GM12864 (cell line): Measurements from ENCODE around the gene DLGAP3.

Experiments used
- DNase-seq: peaks from one replicate; pipeline ENCODE4 v3.0.0-alpha.2; 2011; ENCODE audit warnings: low read depth
- H3K4me3 ChIP-seq: 2 replicates; pipeline ENCODE4 v1.5.1; 2011; ENCODE audit warnings: mild to moderate bottlenecking, low read depth, low read length, control low read depth
- CTCF ChIP-seq: IDR thresholded peaks from 2 replicates; pipeline ENCODE4 v1.5.1; 2011; ENCODE audit warnings: low read depth, mild to moderate bottlenecking, moderate library complexity, low read length, control low read depth, inconsistent platforms; ENCODE audit errors: missing control alignments

The DLGAP3 gene

GRCh38 chr1:34876406-34876805 is 53.0 kb downstream of the DLGAP3 start:
- DNase-seq: no peak
- TF ChIP-seq CTCF: no peak
- H3K4me3 ChIP-seq: no peak overlapping the region

- DNase-seq: no peak
- no peak for TF ChIP-seq CTCF
- no peak overlapping the region for H3K4me3 ChIP-seq
Measured at GRCh38 chr1:34874296-34874952, 55.0 kb downstream of the DLGAP3 start.

- TF ChIP-seq CTCF: no peak
- DNase-seq: no peak
Measured at GRCh38 chr1:34872133-34872503, 57.3 kb downstream of the DLGAP3 start.

DNA sequence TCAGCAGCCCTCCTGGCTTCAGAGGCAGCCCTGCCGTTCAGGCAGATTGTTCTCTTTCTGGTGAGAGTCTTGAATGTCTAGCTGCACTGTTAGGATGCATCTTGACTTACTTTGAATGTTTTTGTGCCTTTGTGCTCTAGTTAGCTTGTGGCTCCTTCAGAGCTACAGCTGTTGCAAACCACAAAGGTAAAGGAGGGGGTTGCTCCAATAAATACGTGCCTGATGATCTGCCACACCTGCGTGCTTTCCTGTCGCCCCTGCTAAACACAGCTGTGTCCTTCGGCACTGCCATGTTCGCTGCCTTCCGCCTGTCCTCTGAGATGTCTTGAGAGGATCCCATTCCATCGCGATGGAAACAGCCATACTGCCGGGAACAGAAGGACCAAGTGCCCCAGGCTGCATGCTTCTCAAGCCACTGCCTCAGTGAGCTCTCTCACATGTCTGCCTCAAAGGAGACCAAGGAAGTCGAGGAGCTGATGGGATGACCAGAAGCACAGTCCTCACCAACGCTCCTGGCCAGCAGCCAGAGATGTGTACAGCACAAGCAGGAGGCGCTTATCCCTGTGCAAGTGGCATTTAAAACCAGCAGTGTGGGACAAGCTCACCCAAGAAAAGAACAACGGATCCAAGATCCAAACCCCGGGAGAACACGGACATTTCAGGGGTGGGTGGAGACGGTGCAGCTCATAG is 57.9 kb downstream of the DLGAP3 start:
- no peak for TF ChIP-seq CTCF
- H3K4me3 ChIP-seq: no peak overlapping the region
- no peak for DNase-seq

More at GRCh38 chr1:34872133-34872503, 57.3 kb downstream of the DLGAP3 start:
- no peak overlapping the region for H3K4me3 ChIP-seq

- no peak for DNase-seq
- H3K4me3 ChIP-seq: no peak overlapping the region
- no peak for TF ChIP-seq CTCF
Measured at GRCh38 chr1:34870395-34870794, 59.1 kb downstream of the DLGAP3 start.

GRCh38 chr1:34869760-34870159 is 59.7 kb downstream of the DLGAP3 start:
- no peak overlapping the region for H3K4me3 ChIP-seq
- TF ChIP-seq CTCF: no peak
- DNase-seq: no peak
